GM12878 (cell line): Measurements from ENCODE around the gene LMTK3. TPM values are rescaled to one million over a fixed set of nuclear protein-coding genes. Genes with fewer than 3 reads are reported as not detected.

Experiments
- polyA plus RNA-seq, 11 experiments: library from polyadenylated mRNA; depleted of rRNA in 4 of 11; unstranded in 6 of 11; stranded (reverse) in 5 of 11; fragments of >200 nt; fragmentation: Nextera tagmentation in 4 of 11; fragmentation: Illumina TruSeq in 1 of 11; extraction: Ambion mirVana in 4 of 11; extraction: Trizol in 1 of 11; gene quantifications; 1 replicate in 1 of 11; 2 replicates in 10 of 11; pipeline versions ENCODE4 v1.2.1 to v1.2.3, GENCODE V29; 2011 to 2016; ENCODE audit warnings: inconsistent platforms in 2 of 11, missing spikeins in 2 of 11, low read depth in 1 of 11
- total RNA-seq, 4 experiments: library from RNA; depleted of rRNA in 3 of 4; stranded (reverse); fragments of >200 nt in 3 of 4; fragmentation: Illumina TruSeq in 1 of 4; extraction: Trizol in 1 of 4; gene quantifications; 2 replicates each; pipeline versions ENCODE4 v1.2.1 to v1.2.3, GENCODE V29; 2013 to 2021

Gene LMTK3
- total and polyA plus RNA-seq, 10 of the 15 experiments (the other 5 are each of a cell fraction or from before 2014, with no cell fraction given), result under 0.01 to 0.28 (median 0.04) TPM; not detected in 3

Other genes starting within 250 kb of the LMTK3 start
Only the 7 nearest of the 23 such genes appear.
- gene GRWD1, start 65.9 kb downstream of the LMTK3 start, total RNA-seq (2014; rRNA removed), result 26.5 and 30.6 TPM in 2 replicates
- gene GRWD1, start 65.9 kb downstream of the LMTK3 start, total RNA-seq (2014; rRNA removed; fragmentation: Illumina TruSeq; extraction: Trizol), result 22.4 and 30.9 TPM in 2 replicates
- 75.8 and 79.0 TPM in 2 replicates for gene GRWD1, start 65.9 kb downstream of the LMTK3 start, total RNA-seq (2021)
- gene GRWD1, start 65.9 kb downstream of the LMTK3 start, polyA plus RNA-seq (2011; rRNA removed), result 17.4 and 26.4 TPM in 2 replicates
- gene GRWD1, start 65.9 kb downstream of the LMTK3 start, polyA plus RNA-seq (2014; fragmentation: Illumina TruSeq; extraction: Trizol), result 9.2 and 14.0 TPM in 2 replicates
- 1 to 10 TPM; 1.4 to 3.0 TPM for gene GRWD1, start 65.9 kb downstream of the LMTK3 start, polyA plus RNA-seq (2014; fragmentation: Nextera tagmentation; extraction: Ambion mirVana)
- 44.6 and 46.5 TPM in 2 replicates for gene GRWD1, start 65.9 kb downstream of the LMTK3 start, polyA plus RNA-seq (2014; rRNA removed)
- gene GRWD1, start 65.9 kb downstream of the LMTK3 start, polyA plus RNA-seq (2016; fragmentation: Nextera tagmentation; extraction: Ambion mirVana), result 100 to 1,000 TPM; 103 TPM
- 0.38 and 0.40 TPM in 2 replicates for gene KCNJ14, start 56.3 kb downstream of the LMTK3 start, total RNA-seq (2014; rRNA removed)
- gene KCNJ14, start 56.3 kb downstream of the LMTK3 start, total RNA-seq (2014; rRNA removed; fragmentation: Illumina TruSeq; extraction: Trizol), result 0.41 and 0.45 TPM in 2 replicates
- gene KCNJ14, start 56.3 kb downstream of the LMTK3 start, total RNA-seq (2021), result 1.3 and 1.4 TPM in 2 replicates
- 0.16 and 0.24 TPM in 2 replicates for gene KCNJ14, start 56.3 kb downstream of the LMTK3 start, polyA plus RNA-seq (2011; rRNA removed)
- 0.48 and 0.59 TPM in 2 replicates for gene KCNJ14, start 56.3 kb downstream of the LMTK3 start, polyA plus RNA-seq (2014; fragmentation: Illumina TruSeq; extraction: Trizol)
- gene KCNJ14, start 56.3 kb downstream of the LMTK3 start, polyA plus RNA-seq (2014; fragmentation: Nextera tagmentation; extraction: Ambion mirVana), result under 1 TPM; 0.26 to 0.34 TPM
- 0.72 and 0.93 TPM in 2 replicates for gene KCNJ14, start 56.3 kb downstream of the LMTK3 start, polyA plus RNA-seq (2014; rRNA removed)
- under 1 TPM; 0.30 to 0.68 TPM for gene KCNJ14, start 56.3 kb downstream of the LMTK3 start, polyA plus RNA-seq (2016; fragmentation: Nextera tagmentation; extraction: Ambion mirVana)
- 18.5 and 24.6 TPM in 2 replicates for gene CYTH2, start 42.5 kb downstream of the LMTK3 start, total RNA-seq (2014; rRNA removed)
- gene CYTH2, start 42.5 kb downstream of the LMTK3 start, total RNA-seq (2014; rRNA removed; fragmentation: Illumina TruSeq; extraction: Trizol), result 11.0 and 13.9 TPM in 2 replicates
- 28.2 and 29.9 TPM in 2 replicates for gene CYTH2, start 42.5 kb downstream of the LMTK3 start, total RNA-seq (2021)
- 16.0 and 26.4 TPM in 2 replicates for gene CYTH2, start 42.5 kb downstream of the LMTK3 start, polyA plus RNA-seq (2011; rRNA removed)
- 8.6 and 18.8 TPM in 2 replicates for gene CYTH2, start 42.5 kb downstream of the LMTK3 start, polyA plus RNA-seq (2014; fragmentation: Illumina TruSeq; extraction: Trizol)
- gene CYTH2, start 42.5 kb downstream of the LMTK3 start, polyA plus RNA-seq (2014; fragmentation: Nextera tagmentation; extraction: Ambion mirVana), result 1 to 10 TPM; 1.3 to 1.6 TPM
- 26.6 and 28.7 TPM in 2 replicates for gene CYTH2, start 42.5 kb downstream of the LMTK3 start, polyA plus RNA-seq (2014; rRNA removed)
- gene CYTH2, start 42.5 kb downstream of the LMTK3 start, polyA plus RNA-seq (2016; fragmentation: Nextera tagmentation; extraction: Ambion mirVana), result 10 to 100 TPM; 25.6 to 31.9 TPM
- not detected in 2 replicates for gene SULT2B1, start 40.3 kb upstream of the LMTK3 start, total RNA-seq (2014; rRNA removed)
- gene SULT2B1, start 40.3 kb upstream of the LMTK3 start, total RNA-seq (2014; rRNA removed; fragmentation: Illumina TruSeq; extraction: Trizol), result not detected in 2 replicates
- gene SULT2B1, start 40.3 kb upstream of the LMTK3 start, total RNA-seq (2021), result 0.16 TPM in 1 of 2 replicates, not detected in the other
- not detected in 2 replicates for gene SULT2B1, start 40.3 kb upstream of the LMTK3 start, polyA plus RNA-seq (2011; rRNA removed)
- not detected in 2 replicates for gene SULT2B1, start 40.3 kb upstream of the LMTK3 start, polyA plus RNA-seq (2014; fragmentation: Illumina TruSeq; extraction: Trizol)
- gene SULT2B1, start 40.3 kb upstream of the LMTK3 start, polyA plus RNA-seq (2014; fragmentation: Nextera tagmentation; extraction: Ambion mirVana), result not detected
- gene SULT2B1, start 40.3 kb upstream of the LMTK3 start, polyA plus RNA-seq (2014; rRNA removed), result 0.23 TPM in 1 of 2 replicates, not detected in the other
- under 1 TPM; 0.11 to 0.14 TPM for gene SULT2B1, start 40.3 kb upstream of the LMTK3 start, polyA plus RNA-seq (2016; fragmentation: Nextera tagmentation; extraction: Ambion mirVana)
- not detected in 2 replicates for gene SPACA4, start 94.9 kb upstream of the LMTK3 start, total RNA-seq (2014; rRNA removed)
- not detected in 2 replicates for gene SPACA4, start 94.9 kb upstream of the LMTK3 start, total RNA-seq (2014; rRNA removed; fragmentation: Illumina TruSeq; extraction: Trizol)
- not detected in 2 replicates for gene SPACA4, start 94.9 kb upstream of the LMTK3 start, total RNA-seq (2021)
- not detected in 2 replicates for gene SPACA4, start 94.9 kb upstream of the LMTK3 start, polyA plus RNA-seq (2011; rRNA removed)
- not detected in 2 replicates for gene SPACA4, start 94.9 kb upstream of the LMTK3 start, polyA plus RNA-seq (2014; fragmentation: Illumina TruSeq; extraction: Trizol)
- not detected for gene SPACA4, start 94.9 kb upstream of the LMTK3 start, polyA plus RNA-seq (2014; fragmentation: Nextera tagmentation; extraction: Ambion mirVana)
- not detected in 2 replicates for gene SPACA4, start 94.9 kb upstream of the LMTK3 start, polyA plus RNA-seq (2014; rRNA removed)
- gene SPACA4, start 94.9 kb upstream of the LMTK3 start, polyA plus RNA-seq (2016; fragmentation: Nextera tagmentation; extraction: Ambion mirVana), result not detected
- 0.44 and 1.6 TPM in 2 replicates for gene FAM83E, start 103.2 kb upstream of the LMTK3 start, total RNA-seq (2014; rRNA removed)
- gene FAM83E, start 103.2 kb upstream of the LMTK3 start, total RNA-seq (2014; rRNA removed; fragmentation: Illumina TruSeq; extraction: Trizol), result 0.31 and 0.88 TPM in 2 replicates
- 1.3 and 2.5 TPM in 2 replicates for gene FAM83E, start 103.2 kb upstream of the LMTK3 start, total RNA-seq (2021)
- 0.10 and 0.29 TPM in 2 replicates for gene FAM83E, start 103.2 kb upstream of the LMTK3 start, polyA plus RNA-seq (2011; rRNA removed)
- not detected in 2 replicates for gene FAM83E, start 103.2 kb upstream of the LMTK3 start, polyA plus RNA-seq (2014; fragmentation: Illumina TruSeq; extraction: Trizol)
- not detected for gene FAM83E, start 103.2 kb upstream of the LMTK3 start, polyA plus RNA-seq (2014; fragmentation: Nextera tagmentation; extraction: Ambion mirVana)
- gene FAM83E, start 103.2 kb upstream of the LMTK3 start, polyA plus RNA-seq (2014; rRNA removed), result 0.35 and 0.72 TPM in 2 replicates
- gene FAM83E, start 103.2 kb upstream of the LMTK3 start, polyA plus RNA-seq (2016; fragmentation: Nextera tagmentation; extraction: Ambion mirVana), result under 1 TPM in 1 of 2 experiments, not detected in 1; 0.14 TPM
- 3,864 and 4,267 TPM in 2 replicates for gene RPL18, start 107.3 kb upstream of the LMTK3 start, total RNA-seq (2014; rRNA removed)
- 2,138 and 2,306 TPM in 2 replicates for gene RPL18, start 107.3 kb upstream of the LMTK3 start, total RNA-seq (2014; rRNA removed; fragmentation: Illumina TruSeq; extraction: Trizol)
- gene RPL18, start 107.3 kb upstream of the LMTK3 start, total RNA-seq (2021), result 2,548 and 2,593 TPM in 2 replicates
- gene RPL18, start 107.3 kb upstream of the LMTK3 start, polyA plus RNA-seq (2011; rRNA removed), result 786 and 1,901 TPM in 2 replicates
- gene RPL18, start 107.3 kb upstream of the LMTK3 start, polyA plus RNA-seq (2014; fragmentation: Illumina TruSeq; extraction: Trizol), result 1,711 and 2,137 TPM in 2 replicates
- 100 to 1,000 TPM; 393 to 844 TPM for gene RPL18, start 107.3 kb upstream of the LMTK3 start, polyA plus RNA-seq (2014; fragmentation: Nextera tagmentation; extraction: Ambion mirVana)
- 3,670 and 3,986 TPM in 2 replicates for gene RPL18, start 107.3 kb upstream of the LMTK3 start, polyA plus RNA-seq (2014; rRNA removed)
- gene RPL18, start 107.3 kb upstream of the LMTK3 start, polyA plus RNA-seq (2016; fragmentation: Nextera tagmentation; extraction: Ambion mirVana), result 1,000 to 10,000 TPM; 1,291 to 1,299 TPM